Type B pancreatic cell (in vitro differentiated cells): Measurements from ENCODE around the gene FCHSD2. TPM values are rescaled to one million over a fixed set of nuclear protein-coding genes. Genes with fewer than 3 reads are reported as not detected.

Experiments used
- DNase-seq: peaks from one replicate; pipeline ENCODE4 v3.0.0; 2021; ENCODE audit warnings: mixed read lengths; ENCODE audit not compliant: unreplicated experiment; ENCODE audit errors: extremely low spot score
- H3K27ac Mint-ChIP-seq: 2 replicates; pipeline ENCODE4 v1.8.0; 2021; ENCODE audit warnings: mild to moderate bottlenecking, mixed read lengths
- H3K27me3 Mint-ChIP-seq: 2 replicates; pipeline ENCODE4 v1.8.0; 2021; ENCODE audit warnings: mixed read lengths
- H3K36me3 Mint-ChIP-seq: 2 replicates; pipeline ENCODE4 v1.8.0; 2021; ENCODE audit warnings: mixed read lengths
- H3K4me1 Mint-ChIP-seq: one replicate; pipeline ENCODE4 v1.8.0; 2021; ENCODE audit warnings: mixed read lengths; ENCODE audit not compliant: unreplicated experiment
- H3K4me3 Mint-ChIP-seq: 2 replicates; pipeline ENCODE4 v1.8.0; 2021; ENCODE audit warnings: mild to moderate bottlenecking, mixed read lengths
- H3K9me3 Mint-ChIP-seq: 2 replicates; pipeline ENCODE4 v1.8.0; 2021; ENCODE audit warnings: mixed read lengths
- CTCF ChIP-seq: fragments of 200-600 bp; sonication (generic); conservative IDR thresholded peaks from 2 replicates; pipeline ENCODE4 v1.5.0; 2021; ENCODE audit warnings: antibody characterized with exemption, mild to moderate bottlenecking
- total RNA-seq: library from RNA; stranded (reverse); gene quantifications from 2 replicates; pipeline ENCODE4 v1.2.1, GENCODE V29; 2021; ENCODE audit warnings: low replicate concordance

Gene FCHSD2
- total RNA-seq, 1 donor from 2014 or later = 30.8 TPM

GRCh38 chr11:73147771-73148681 lies 5.9 kb upstream of the FCHSD2 start:
- Mint-ChIP-seq H3K4me3 (no peak overlapping the region), H3K36me3 (no peaks in the 10 kb centered on the region), H3K4me1 (peaks cover 15% of the 10 kb centered on the region)

GRCh38 chr11:73145986-73146575 lies 4.0 kb upstream of the FCHSD2 start:
- Mint-ChIP-seq H3K4me1 (peaks cover 16% of the 10 kb centered on the region), H3K9me3 (no peaks in the 10 kb centered on the region), H3K4me3 (no peak overlapping the region), H3K36me3 (no peaks in the 10 kb centered on the region), H3K27me3 (no peaks in the 10 kb centered on the region), H3K27ac (no peak overlapping the region)
- no peak for TF ChIP-seq CTCF
- peak; percentile 50 for DNase-seq

More at GRCh38 chr11:73147771-73148681, 5.9 kb upstream of the FCHSD2 start:
- no peak for DNase-seq
- Mint-ChIP-seq H3K27me3 (no peaks in the 10 kb centered on the region), H3K9me3 (no peaks in the 10 kb centered on the region), H3K27ac (no peak overlapping the region)
- TF ChIP-seq CTCF = no peak

- peak overlapping the region; percentile 89 for H3K4me3 Mint-ChIP-seq
- peaks cover 4% of the 10 kb centered on the region for H3K36me3 Mint-ChIP-seq
- H3K27ac Mint-ChIP-seq = peak overlapping the region; percentile 89
- H3K9me3 Mint-ChIP-seq = no peaks in the 10 kb centered on the region
- DNase-seq = no peak
- peaks cover 30% of the 10 kb centered on the region for H3K4me1 Mint-ChIP-seq
- no peaks in the 10 kb centered on the region for H3K27me3 Mint-ChIP-seq
- TF ChIP-seq CTCF = no peak
Measured at GRCh38 chr11:73143126-73143838, 1.2 kb upstream of the FCHSD2 start.

- Mint-ChIP-seq H3K27ac (peak overlapping the region; percentile 85), H3K27me3 (no peaks in the 10 kb centered on the region), H3K4me1 (peaks cover 30% of the 10 kb centered on the region), H3K4me3 (peak overlapping the region; percentile 95), H3K36me3 (peaks cover 11% of the 10 kb centered on the region), H3K9me3 (no peaks in the 10 kb centered on the region)
- DNase-seq = peak; percentile 85
- no peak for TF ChIP-seq CTCF
Measured at GRCh38 chr11:73141309-73142127, 600 bp downstream of the FCHSD2 start.

GRCh38 chr11:73141031-73141308 lies 1.1 kb downstream of the FCHSD2 start:
- Mint-ChIP-seq H3K9me3 (no peaks in the 10 kb centered on the region), H3K36me3 (peaks cover 11% of the 10 kb centered on the region), H3K4me1 (peaks cover 30% of the 10 kb centered on the region), H3K27ac (peak overlapping the region; percentile 85), H3K27me3 (no peaks in the 10 kb centered on the region), H3K4me3 (peak overlapping the region; percentile 95)
- no peak for DNase-seq
- TF ChIP-seq CTCF = no peak
